Stimulated activated CD4-positive, alpha-beta T cell treated with anti-CD3 and anti-CD28 coated beads, Interleukin-12 subunit alpha, Interleukin-12 subunit beta, amount 100 ng/mL, for 48 hours (primary cell): Measurements from ENCODE around the gene NTNG2.
"Not testable (repeated sequence)": the region's sequence is repeated elsewhere in the genome, so short reads cannot be mapped to it uniquely, and the experiment has no call there.

Experiments
- DNase-seq, 3 donors: peaks; one replicate each; pipeline ENCODE4 v3.0.0-alpha.2; 2020; ENCODE audit warnings: low read depth in 2 of 3, low spot score in 1 of 3

Gene NTNG2, protein sequence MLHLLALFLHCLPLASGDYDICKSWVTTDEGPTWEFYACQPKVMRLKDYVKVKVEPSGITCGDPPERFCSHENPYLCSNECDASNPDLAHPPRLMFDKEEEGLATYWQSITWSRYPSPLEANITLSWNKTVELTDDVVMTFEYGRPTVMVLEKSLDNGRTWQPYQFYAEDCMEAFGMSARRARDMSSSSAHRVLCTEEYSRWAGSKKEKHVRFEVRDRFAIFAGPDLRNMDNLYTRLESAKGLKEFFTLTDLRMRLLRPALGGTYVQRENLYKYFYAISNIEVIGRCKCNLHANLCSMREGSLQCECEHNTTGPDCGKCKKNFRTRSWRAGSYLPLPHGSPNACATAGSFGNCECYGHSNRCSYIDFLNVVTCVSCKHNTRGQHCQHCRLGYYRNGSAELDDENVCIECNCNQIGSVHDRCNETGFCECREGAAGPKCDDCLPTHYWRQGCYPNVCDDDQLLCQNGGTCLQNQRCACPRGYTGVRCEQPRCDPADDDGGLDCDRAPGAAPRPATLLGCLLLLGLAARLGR

GRCh38 chr9:132161743-132162184, at the start of gene NTNG2:
Gene NTNG2 (plus strand): TSS chr9:132162058. CDS start chr9:132166832, 4,774 bp downstream.
- no peak for DNase-seq

- peak in 2 of 3 donors; percentile 21 to 36 for DNase-seq
Measured at GRCh38 chr9:132114102-132114707, 47.7 kb upstream of the NTNG2 start.

DNA sequence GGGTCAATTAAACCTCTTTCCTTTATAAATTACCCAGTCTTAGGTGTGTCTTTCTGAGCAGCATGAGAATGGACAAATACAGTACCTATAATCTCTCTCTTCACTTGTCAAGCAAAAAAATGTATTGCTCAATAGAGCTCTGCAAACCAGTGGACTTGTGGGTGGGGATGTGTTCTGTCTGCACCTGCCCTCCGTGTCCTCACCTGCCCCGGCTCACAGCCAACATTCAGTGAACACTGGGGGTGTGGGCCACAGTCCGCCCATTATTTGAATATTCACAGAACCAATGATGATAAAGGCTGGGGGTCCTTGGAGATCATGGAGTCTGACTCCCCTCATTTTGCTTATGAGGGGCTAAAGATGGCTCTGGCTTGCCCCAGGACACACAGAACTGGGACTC, 45.3 kb upstream of the NTNG2 start:
- DNase-seq, result no peak

GRCh38 chr9:132117694-132118093, 44.2 kb upstream of the NTNG2 start:
- DNase-seq, result no peak

DNA sequence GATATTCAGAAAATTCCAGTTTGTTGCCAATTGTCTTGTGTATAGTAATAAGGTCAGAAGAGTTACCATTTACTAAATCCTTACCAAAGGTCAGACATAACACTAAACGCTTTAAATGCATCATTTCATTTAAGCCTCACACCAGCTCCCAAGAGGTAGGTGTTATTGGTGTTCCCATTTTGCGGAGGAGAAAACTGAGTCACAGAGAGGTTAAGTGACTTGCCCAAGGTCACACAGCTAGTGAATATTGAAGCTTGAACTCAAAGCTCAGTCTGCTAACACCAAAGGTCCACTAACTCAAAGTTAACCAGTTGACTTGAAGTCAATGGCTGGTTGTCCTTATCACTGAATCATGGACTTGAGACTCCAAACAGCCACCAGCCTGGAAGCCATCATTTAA, 40.8 kb upstream of the NTNG2 start:
- DNase-seq, result no peak

GRCh38 chr9:132124800-132125199, 37.1 kb upstream of the NTNG2 start:
- DNase-seq, result no peak

GRCh38 chr9:132125361-132125760, 36.5 kb upstream of the NTNG2 start:
- no peak for DNase-seq

DNA sequence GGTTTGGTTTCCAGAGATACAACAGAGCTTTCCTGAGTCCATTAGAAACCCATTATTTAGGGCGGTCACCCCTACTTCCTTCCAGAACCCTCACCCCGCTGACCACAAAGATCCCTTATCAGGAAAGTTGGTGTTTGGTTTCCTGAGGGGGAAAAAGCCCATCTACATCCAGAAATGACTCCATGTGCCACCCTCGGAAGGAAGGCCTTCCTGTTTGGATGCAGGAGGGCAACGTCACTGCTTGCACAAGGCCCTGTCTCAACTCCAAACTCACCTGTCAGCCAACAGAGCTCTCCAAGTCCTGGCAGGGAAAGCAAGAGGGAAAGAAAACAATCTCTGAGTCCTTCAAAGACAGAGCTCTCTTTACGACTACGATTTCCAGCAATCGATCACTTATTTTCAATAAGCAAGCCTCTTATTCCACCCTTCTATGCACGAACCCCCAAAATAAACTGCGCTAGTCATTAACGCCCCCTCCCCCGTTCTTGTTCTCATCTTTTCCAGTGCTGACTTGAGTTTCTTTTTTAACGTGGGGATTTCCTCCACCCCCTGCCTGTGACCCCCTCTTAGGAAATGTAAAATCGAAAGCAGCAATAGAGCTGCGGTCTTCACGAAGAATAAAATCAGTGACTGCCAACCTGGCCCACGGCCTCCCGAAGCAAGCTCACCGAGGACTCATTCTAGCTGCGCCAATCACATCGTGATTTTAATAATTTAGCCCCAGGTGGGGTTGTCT, 35.7 kb upstream of the NTNG2 start:
- DNase-seq, result peak in 1 of 3 donors; percentile 5

DNA sequence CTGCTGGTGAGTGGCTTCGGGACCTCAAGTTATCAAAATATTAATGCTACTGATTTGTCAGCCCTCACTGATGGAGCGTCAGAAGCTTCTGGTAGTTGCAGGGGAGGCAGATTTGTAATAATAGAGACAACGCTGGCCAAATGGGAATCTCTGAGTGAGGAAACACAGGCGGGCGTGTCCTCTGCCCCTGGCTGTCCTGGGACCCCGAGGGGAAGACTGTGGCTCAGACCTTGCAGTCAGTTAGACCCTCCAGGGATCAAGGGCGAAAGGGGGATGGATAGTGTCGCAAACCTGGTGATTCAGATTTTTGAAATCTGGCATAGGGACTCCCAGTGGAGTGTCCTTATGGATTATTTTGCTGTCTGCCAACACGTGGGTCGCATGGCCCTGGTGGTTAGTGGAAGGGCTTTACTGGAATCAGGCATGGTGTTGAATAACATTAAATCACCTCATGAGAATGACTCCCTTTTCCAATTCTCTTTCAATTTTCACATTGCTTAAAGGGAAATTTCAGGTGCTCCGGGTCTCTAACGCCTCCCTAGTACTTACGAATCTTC, 35.1 kb upstream of the NTNG2 start:
- no peak for DNase-seq

GRCh38 chr9:132127888-132128534, 33.8 kb upstream of the NTNG2 start:
- DNase-seq, result no peak

DNA sequence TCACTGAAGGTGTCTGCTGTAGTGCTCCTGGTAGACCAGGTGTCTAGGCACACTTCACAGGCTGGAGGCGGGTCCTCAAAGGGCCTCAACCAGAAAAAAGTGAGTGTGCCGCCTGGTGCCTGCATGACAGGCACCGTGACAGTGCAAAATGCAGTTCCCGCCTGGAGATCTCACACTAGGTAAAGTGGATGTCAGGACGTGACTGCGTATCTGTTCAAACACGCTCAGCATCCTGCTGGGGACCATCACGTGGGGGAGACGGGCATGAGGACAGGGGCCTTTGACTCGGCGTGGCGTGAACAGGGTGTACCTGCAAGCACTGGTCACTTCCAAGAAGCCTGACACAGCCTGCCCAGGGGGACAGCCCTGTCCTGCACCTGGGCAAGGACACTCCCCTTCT, 32.3 kb upstream of the NTNG2 start:
- no peak for DNase-seq

DNA sequence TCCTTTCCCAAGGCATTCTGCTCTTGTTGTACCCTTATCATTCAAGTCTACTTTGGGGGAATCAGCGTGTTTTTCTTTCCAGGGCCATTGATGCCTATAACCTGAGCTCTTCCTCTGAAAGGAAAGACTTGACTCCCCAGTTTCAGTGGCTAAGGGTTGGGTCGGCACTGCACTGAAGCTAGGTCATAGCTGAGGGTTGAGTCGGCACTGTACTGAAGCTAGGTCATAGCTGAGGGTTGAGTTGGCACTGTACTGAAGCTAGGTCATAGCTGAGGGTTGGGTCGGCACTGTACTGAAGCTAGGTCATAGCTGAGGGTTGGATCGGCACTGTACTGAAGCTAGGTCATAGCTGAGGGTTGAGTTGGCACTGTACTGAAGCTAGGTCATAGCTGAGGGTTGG, 27.8 kb upstream of the NTNG2 start:
- DNase-seq, result not testable (repeated sequence)

- no peak for DNase-seq
Measured at GRCh38 chr9:132135456-132135855, 26.4 kb upstream of the NTNG2 start.

GRCh38 chr9:132136151-132136780, 25.6 kb upstream of the NTNG2 start:
- no peak for DNase-seq

DNA sequence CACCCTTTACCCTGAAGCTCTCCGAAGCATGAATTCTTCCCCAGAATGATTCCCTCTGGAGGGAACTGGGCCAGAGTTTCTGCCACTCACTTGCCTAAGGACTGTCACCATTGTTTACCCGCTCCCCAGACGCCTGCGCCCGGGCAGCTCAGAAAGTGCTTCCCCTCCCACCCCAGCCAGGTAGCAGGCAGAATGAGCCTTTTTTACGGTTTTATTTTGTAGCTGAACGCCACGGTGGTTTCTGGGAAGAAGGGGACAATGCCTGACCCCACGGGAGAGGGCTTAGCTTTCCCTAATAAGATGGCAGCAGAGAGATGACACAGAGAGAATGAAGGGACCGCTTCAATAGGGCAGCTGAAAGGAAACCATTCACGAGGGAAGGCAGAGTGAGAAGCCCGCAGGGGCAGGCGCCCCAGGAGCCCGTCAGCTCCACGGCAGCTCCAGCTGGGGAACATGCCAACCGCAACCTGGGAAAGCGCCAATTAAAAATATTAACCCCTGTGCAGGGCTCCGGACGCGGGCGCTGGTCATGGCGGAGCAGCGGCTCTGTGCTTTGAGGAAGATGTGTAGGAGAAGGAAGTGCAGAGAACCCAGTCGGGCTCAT, 20.4 kb upstream of the NTNG2 start:
- DNase-seq, result no peak

DNA sequence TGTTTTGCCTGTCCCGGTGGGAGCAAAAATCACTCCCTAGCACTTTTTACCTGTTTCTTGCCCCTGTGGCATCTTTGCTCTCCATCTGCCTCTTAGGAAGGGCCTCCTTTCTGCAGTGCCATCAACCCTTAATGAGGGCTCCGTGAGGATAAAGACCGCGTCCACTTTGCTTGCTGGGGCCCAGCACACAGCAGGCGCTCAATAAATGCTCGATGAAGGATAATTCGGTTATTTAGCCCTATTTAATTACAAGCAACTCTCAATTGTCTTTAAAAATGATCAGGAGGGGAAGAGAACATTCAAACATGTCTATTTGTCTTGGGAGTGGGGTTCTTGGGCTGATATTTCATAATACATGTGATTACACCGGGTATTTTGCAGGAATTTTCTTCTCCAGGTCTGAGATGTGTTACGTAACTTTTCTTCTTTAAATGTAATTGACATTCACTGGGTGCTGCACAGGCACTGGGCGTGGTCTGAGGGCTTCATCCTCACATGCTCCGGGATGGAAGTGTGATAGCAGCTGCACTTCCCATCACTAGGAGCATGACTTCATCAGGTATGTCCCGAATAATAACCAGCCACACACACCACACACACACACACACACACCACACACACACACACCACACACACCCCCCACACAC, 19.8 kb upstream of the NTNG2 start:
- DNase-seq, result no peak

DNA sequence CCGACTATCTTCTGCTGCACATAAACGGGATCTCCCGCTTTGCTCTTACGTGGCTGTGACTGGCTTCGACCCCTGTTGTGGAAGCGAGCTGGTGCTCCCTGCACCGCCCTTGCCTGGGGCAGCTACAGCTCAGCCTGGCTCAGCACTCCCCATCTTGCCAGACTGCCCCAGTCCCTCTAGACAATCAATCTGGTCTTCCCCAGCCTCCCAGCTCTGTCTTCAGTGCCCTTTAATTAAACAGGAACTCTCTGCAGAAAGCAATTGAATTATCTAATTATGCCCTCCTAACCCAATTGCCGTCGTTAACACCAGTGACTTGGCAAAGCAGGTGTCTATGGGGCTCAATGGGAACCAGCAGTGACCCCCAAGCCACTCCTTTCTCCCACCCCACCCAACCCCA, 18.9 kb upstream of the NTNG2 start:
- DNase-seq, result no peak

GRCh38 chr9:132143359-132143758, 18.5 kb upstream of the NTNG2 start:
- DNase-seq, result no peak

DNA sequence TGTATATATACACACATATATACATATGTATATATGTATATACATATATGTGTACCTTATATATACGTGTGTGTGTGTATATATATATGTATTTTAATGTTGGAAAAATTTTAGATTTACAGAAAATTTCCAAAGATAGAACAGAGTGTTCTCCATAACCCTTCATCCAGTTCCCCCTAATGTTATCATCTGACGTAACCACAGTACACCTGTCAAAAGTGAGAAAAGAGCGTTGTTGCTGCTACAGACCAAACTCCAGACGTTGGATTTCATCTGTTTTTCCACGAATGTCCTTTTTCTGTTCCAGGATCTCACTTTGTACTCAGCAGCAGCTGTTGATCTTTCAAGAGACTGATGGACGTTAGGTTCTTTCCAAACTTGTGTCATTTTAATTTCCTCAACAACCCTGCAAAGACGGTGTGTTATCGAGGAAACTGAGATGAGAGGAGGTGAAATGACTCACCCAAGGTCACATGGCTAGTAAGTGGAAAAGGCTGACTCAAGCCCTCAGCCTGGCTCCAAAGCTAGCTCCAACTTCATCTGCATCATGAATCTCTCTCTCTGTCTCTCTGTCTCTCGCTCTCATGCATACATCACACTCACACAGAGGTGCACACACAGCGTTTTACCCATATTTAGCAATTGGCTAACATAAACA, 17.0 kb upstream of the NTNG2 start:
- peak in 1 of 3 donors; percentile 27 for DNase-seq
